NCI-H345 treated with DMSO at 0.1 percent for 48 hours (cell line): ENCODE results near the gene SYCE1.

Source experiments
- DNase-seq: peaks from one replicate; lab custom pipeline; 2025; ENCODE audit not compliant: unreplicated experiment; lab: John Stamatoyannopoulos, UW

The SYCE1 gene

DNA sequence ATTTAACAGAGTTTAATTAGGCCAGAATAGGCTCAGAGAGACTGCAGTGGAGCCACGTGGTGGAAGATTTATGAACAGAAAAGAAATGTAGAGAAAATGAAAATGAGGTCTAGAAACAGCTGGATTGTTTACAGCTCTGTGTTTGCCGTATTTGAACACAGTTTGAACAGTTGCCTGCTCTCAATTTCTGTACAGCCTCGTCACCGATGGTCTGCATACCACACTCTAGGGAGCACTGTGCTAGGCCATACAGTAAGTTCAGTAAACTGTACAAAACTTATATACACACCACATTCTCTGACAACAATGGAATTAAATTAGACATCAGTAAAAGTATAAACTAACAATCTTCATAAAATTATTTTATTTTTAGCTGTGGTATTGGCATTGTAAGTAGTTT is 49.3 kb downstream of the SYCE1 start:
- DNase-seq = no peak

DNA sequence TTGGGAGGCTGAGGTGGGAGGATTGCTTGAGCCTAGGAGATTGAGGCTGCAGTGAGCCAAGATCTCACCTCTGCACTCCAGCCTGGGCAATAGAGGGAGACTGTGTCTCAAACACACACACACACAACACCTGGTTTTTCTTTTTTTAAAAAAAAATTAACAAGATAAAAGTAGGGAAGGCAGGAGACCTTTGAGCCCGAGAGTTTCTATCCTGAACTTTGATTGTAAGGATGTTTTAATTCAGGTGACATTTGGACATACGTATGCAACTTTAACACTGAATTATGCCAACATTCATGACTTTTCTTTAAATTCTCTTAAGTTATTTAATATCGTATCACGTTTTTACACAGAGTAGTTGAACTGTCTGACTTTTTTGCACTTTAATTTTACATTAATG is 49.9 kb downstream of the SYCE1 start:
- no peak for DNase-seq

DNA sequence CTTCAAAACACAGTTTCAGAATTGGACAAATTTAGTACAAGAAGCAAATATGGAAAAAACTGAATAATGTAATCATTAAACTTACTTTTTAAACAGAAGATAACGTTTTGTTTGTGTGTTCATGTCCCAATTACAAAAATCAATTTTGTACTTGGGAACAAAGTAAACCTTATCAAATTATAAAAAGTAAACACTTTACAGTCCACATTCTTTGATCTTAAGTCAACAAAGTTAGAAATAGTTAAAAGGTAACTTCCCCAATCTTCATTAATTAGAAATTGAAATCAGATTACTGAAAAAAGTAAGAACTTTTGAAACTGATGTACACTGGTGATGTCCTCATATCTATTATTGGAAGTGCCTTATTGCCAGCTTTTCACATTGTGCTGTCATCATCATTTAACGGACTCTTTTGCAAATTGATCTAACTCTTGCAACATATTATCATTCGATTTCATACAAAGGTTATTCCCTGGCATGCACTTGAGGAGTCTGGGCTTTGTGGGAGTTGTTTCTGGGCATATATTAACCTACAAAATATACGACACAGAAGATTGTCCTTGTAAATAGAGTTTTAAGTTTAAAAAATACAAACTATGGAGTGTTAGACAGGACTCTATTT is 53.4 kb downstream of the SYCE1 start:
- no peak for DNase-seq

DNA sequence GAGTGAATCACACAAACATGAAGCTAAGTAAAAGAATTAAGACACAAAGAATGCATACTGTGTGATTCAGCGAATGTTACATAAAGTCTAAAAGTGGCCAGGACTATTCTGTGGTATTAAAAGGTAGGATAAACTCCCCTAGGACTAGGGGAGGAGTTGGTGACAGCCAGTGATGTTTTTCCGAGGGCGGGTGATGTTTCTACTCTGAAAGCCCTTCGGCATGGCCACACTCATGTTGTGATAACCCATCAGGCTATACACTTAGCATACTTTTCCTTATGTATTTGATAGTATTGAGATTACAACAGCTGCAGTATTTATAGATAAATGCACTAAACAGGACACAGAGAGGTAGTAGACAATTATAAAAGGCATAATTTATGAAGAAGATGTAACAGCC is 54.0 kb downstream of the SYCE1 start:
- no peak for DNase-seq

DNA sequence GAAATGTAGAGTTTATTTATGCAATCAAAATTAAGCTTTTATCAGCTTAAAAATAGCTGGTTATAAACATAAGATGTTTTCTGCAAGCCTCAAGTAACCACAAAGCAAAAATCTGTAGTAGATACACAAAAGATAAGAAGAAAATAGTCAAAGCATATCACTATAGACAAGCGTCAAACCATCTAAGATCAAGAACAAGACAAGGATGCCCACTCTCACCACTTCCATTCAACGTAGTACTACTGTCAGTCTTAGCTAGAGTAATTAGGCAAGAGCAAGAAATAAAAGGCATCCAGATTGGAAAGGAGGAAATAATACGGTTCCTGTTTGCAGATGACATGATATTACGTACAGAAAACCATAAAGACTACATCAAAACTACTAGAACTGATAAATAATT is 55.7 kb downstream of the SYCE1 start:
- DNase-seq = no peak
